PC-9 (cell line): ENCODE results near the gene RIBC2. TPM values are rescaled to one million over a fixed set of nuclear protein-coding genes. Genes with fewer than 3 reads are reported as not detected.

Experiments
- BruUV-seq: library from RNA; stranded (reverse); fragments of 400-500 nt; replicated peaks from 2 replicates; lab custom pipeline; 2021; lab: Mats Ljungman, UMichigan
- CTCF ChIA-PET: fragments of 300-600 bp; sonication (Branson Sonifier 250); formaldehyde crosslinking; loops from one replicate; lab custom pipeline; 2022; ENCODE audit warnings: antibody characterized with exemption; lab: Charles Lee
- POLR2A ChIA-PET: fragments of 300-600 bp; sonication (Branson Sonifier 250); formaldehyde crosslinking; loops from one replicate; lab custom pipeline; 2022; ENCODE audit warnings: antibody characterized with exemption; ENCODE audit not compliant: unreplicated experiment; lab: Charles Lee
- DNase-seq, 2 experiments: peaks; one replicate each; pipeline versions ENCODE4 v3.0.0 to v3.0.0-alpha.2; 2015 to 2022; ENCODE audit warnings: mixed read lengths in 1 of 2
- H2AFZ ChIP-seq: fragments of 200-600 bp; sonication (generic); 2 replicates; pipeline ENCODE4 v1.8.1; 2017; ENCODE audit warnings: antibody characterized with exemption
- H3F3A ChIP-seq: fragments of 200-600 bp; sonication (generic); 2 replicates; pipeline ENCODE4 v1.8.1; 2017; ENCODE audit warnings: antibody characterized with exemption, mild to moderate bottlenecking, low read depth; ENCODE audit not compliant: insufficient read depth
- H3K27ac ChIP-seq: fragments of 200-600 bp; sonication (generic); 2 replicates; pipeline ENCODE4 v1.6.1; 2016; ENCODE audit warnings: mixed run types
- H3K27me3 ChIP-seq: fragments of 200-600 bp; sonication (generic); 2 replicates; pipeline ENCODE4 v1.6.1; 2016; ENCODE audit warnings: low read depth, mixed run types; ENCODE audit not compliant: insufficient read depth
- H3K36me3 ChIP-seq: fragments of 200-600 bp; sonication (generic); 2 replicates; pipeline ENCODE4 v1.6.1; 2016; ENCODE audit warnings: low read depth, mixed run types
- H3K4me1 ChIP-seq: fragments of 200-600 bp; sonication (generic); replicated peaks from 2 replicates; pipeline ENCODE4 v1.6.1; 2016; ENCODE audit warnings: mixed run types; ENCODE audit not compliant: insufficient read depth
- H3K4me2 ChIP-seq: fragments of 200-600 bp; sonication (generic); 2 replicates; pipeline ENCODE4 v1.6.1; 2017; ENCODE audit warnings: mixed run types
- H3K4me3 ChIP-seq: fragments of 200-600 bp; sonication (generic); 2 replicates; pipeline ENCODE4 v1.6.1; 2016; ENCODE audit warnings: mixed run types
- H3K79me2 ChIP-seq: fragments of 200-600 bp; sonication (generic); 2 replicates; pipeline ENCODE4 v1.6.1; 2017; ENCODE audit warnings: low read depth, mixed run types
- H3K9me2 ChIP-seq: fragments of 200-600 bp; sonication (generic); 2 replicates; pipeline ENCODE4 v1.8.1; 2017; ENCODE audit warnings: mild to moderate bottlenecking; ENCODE audit not compliant: insufficient read depth
- H3K9me3 ChIP-seq: fragments of 200-600 bp; sonication (generic); 2 replicates; pipeline ENCODE4 v1.8.1; 2016; ENCODE audit warnings: low read depth; ENCODE audit not compliant: insufficient read depth
- H4K20me1 ChIP-seq: fragments of 200-600 bp; sonication (generic); 2 replicates; pipeline ENCODE4 v1.8.1; 2017; ENCODE audit not compliant: insufficient read depth
- EZH2 ChIP-seq: fragments of 200-600 bp; sonication (generic); IDR thresholded peaks from 2 replicates; pipeline ENCODE4 v1.8.0; 2017; ENCODE audit warnings: antibody characterized with exemption, low read depth
- intact Hi-C: fragments of 100-400 bp; cut with micrococcal nuclease; formaldehyde crosslinking; loops from one replicate; pipeline ENCODE4 v1.10.0; 2022; ENCODE audit not compliant: unreplicated experiment
- total RNA-seq: library from RNA; stranded (reverse); gene quantifications from 2 replicates; pipeline ENCODE4 v1.2.3, GENCODE V29; 2021
- TF ChIP-seq, protein P1 (sequence below): fragments of 200-600 bp; sonication (generic); conservative IDR thresholded peaks from 2 replicates; pipeline ENCODE4 v1.6.1; 2017; ENCODE audit warnings: mixed run types, antibody characterized with exemption, mild to moderate bottlenecking, moderate library complexity

Gene RIBC2
- total RNA-seq, 1 experiment from 2014 or later = 11.0 TPM

DNA sequence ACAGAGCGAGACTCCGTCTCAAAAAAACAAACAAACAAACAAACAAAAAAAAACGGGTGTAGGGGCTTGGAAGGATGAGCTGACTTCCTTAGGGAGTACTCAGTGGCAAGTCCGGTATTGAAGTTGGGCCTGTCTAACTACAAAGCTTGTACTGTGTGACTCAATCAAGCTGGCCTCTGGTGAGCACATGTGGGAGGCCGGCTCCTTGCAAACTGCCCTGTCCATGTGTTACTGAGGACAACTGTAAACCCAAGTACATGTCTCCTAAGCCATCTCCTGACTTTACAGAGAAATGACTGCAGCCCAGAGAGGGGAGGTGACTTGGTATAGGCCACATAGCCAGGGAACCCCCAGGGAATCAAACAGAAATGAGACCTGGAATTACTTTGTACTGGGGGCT lies 11.6 kb downstream of the RIBC2 start:
- TF ChIP-seq EZH2 = no peak
- TF ChIP-seq, protein P1, sequence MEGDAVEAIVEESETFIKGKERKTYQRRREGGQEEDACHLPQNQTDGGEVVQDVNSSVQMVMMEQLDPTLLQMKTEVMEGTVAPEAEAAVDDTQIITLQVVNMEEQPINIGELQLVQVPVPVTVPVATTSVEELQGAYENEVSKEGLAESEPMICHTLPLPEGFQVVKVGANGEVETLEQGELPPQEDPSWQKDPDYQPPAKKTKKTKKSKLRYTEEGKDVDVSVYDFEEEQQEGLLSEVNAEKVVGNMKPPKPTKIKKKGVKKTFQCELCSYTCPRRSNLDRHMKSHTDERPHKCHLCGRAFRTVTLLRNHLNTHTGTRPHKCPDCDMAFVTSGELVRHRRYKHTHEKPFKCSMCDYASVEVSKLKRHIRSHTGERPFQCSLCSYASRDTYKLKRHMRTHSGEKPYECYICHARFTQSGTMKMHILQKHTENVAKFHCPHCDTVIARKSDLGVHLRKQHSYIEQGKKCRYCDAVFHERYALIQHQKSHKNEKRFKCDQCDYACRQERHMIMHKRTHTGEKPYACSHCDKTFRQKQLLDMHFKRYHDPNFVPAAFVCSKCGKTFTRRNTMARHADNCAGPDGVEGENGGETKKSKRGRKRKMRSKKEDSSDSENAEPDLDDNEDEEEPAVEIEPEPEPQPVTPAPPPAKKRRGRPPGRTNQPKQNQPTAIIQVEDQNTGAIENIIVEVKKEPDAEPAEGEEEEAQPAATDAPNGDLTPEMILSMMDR = no peak
- Histone ChIP-seq H3K36me3 (no peaks in the 10 kb centered on the region), H3K9me3 (no peaks in the 10 kb centered on the region), H3K27ac (peak overlapping the region; percentile 44), H3K79me2 (no peaks in the 10 kb centered on the region), H4K20me1 (no peaks in the 10 kb centered on the region), H3F3A (peaks cover 24% of the 10 kb centered on the region), H3K9me2 (no peaks in the 10 kb centered on the region), H3K4me3 (no peak overlapping the region), H3K27me3 (no peaks in the 10 kb centered on the region), H3K4me1 (peaks cover 26% of the 10 kb centered on the region), H3K4me2 (peak overlapping the region; percentile 70), H2AFZ (no peak overlapping the region)
- CTCF ChIA-PET = interaction anchor here (0.6 to 0.7 kb wide), 2 partner anchors 29 to 650 kb away, joined by 3 to 5 read pairs; no protein-coding TSS in a partner anchor
- TSS peak; percentile 24 for BruUV-seq
- intact Hi-C loops = no loop called here
- DNase-seq = peak in 1 of 2 experiments; percentile 44
- POLR2A ChIA-PET = interaction anchor here (0.5 to 0.7 kb wide), 4 partner anchors 8 to 260 kb away, joined by 3 to 19 read pairs (median 6); no protein-coding TSS in a partner anchor

DNA sequence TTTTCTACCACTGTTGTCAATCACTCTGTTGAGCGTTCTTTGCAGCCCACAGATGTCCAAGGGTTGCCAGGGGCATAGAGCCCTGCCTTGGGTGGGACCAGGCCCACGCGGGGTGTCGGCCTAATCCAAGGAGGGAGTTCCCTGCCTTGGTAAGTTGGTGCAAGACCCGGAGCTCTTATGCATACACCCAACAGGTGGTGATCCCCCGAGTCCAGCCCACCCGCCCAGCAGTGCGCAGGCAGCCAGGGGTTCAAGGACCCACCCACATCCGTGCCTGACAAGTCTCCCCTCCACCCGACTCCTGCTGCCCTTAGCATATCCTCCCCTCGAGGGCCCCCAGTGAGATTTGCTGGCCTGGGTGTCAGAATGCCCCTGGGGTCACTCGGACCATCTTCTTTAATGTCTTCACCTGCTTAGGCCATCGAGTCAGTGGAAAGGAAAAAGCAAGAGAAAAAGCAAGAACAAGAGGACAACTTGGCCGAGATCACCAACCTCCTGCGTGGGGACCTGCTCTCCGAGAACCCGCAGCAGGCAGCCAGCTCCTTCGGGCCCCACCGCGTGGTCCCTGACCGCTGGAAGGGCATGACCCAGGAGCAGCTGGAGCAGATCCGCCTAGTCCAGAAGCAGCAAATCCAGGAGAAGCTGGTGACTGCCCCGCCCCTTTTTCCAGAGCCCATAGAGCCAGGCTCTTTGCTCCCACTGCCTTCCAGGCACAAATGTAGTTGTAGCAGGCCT lies 12.2 kb downstream of the RIBC2 start:
- TF ChIP-seq, protein P1 = no peak
- no peak for TF ChIP-seq EZH2

DNA sequence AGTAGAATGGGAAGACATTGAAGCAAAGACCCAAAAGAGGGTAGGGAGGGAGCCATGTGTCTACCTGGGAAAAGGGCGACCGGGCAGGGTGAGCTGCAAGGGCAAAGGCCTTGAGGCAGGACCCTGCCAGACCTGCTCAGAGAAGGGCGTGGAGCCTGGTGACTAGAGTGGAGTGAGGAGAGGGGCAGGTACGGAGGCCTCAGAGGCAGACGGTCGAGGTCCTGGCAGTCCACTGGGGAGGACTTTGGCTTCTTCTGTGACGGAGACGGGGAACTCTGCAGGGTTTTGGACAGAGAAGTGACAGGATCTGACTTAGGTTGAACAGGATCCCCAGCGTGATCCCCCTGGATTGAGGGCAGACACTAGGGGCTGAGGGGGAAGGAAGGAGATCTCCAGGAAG lies 12.9 kb downstream of the RIBC2 start:
- DNase-seq = no peak
- no peaks in the 10 kb centered on the region for H3K9me2 ChIP-seq
- no TSS peak for BruUV-seq
- H2AFZ ChIP-seq = no peak overlapping the region
- H4K20me1 ChIP-seq = no peaks in the 10 kb centered on the region
- H3F3A ChIP-seq = peaks cover 24% of the 10 kb centered on the region
- peaks cover 26% of the 10 kb centered on the region for H3K4me1 ChIP-seq
- TF ChIP-seq, protein P1 = no peak
- TF ChIP-seq EZH2 = no peak
- H3K36me3 ChIP-seq = no peaks in the 10 kb centered on the region
- intact Hi-C loops = no loop called here
- no peak overlapping the region for H3K27ac ChIP-seq
- no peaks in the 10 kb centered on the region for H3K79me2 ChIP-seq
- no peaks in the 10 kb centered on the region for H3K9me3 ChIP-seq
- ChIA-PET CTCF (no interaction called here), POLR2A (no interaction called here)
- no peaks in the 10 kb centered on the region for H3K27me3 ChIP-seq
- no peak overlapping the region for H3K4me2 ChIP-seq
- no peak overlapping the region for H3K4me3 ChIP-seq

More for the DNA sequence above, 12.2 kb downstream of the RIBC2 start:
- POLR2A ChIA-PET = interaction anchor here (0.7 kb wide), 1 partner anchor 85 kb away, joined by 3 read pairs; no protein-coding TSS in a partner anchor
- no TSS peak for BruUV-seq
- no peak for DNase-seq
- Histone ChIP-seq H3K9me3 (no peaks in the 10 kb centered on the region), H2AFZ (no peak overlapping the region), H3K4me1 (peaks cover 26% of the 10 kb centered on the region), H3K27ac (no peak overlapping the region), H3K4me2 (no peak overlapping the region), H3K9me2 (no peaks in the 10 kb centered on the region), H4K20me1 (no peaks in the 10 kb centered on the region), H3K4me3 (no peak overlapping the region), H3K36me3 (no peaks in the 10 kb centered on the region), H3K27me3 (no peaks in the 10 kb centered on the region), H3F3A (peaks cover 24% of the 10 kb centered on the region), H3K79me2 (no peaks in the 10 kb centered on the region)
- intact Hi-C loops = no loop called here
- CTCF ChIA-PET = no interaction called here
